ENCODE data around the gene ARHGAP6. TPM values are rescaled to one million over a fixed set of nuclear protein-coding genes. Genes with fewer than 3 reads are reported as not detected.

ARHGAP6 gene, protein sequence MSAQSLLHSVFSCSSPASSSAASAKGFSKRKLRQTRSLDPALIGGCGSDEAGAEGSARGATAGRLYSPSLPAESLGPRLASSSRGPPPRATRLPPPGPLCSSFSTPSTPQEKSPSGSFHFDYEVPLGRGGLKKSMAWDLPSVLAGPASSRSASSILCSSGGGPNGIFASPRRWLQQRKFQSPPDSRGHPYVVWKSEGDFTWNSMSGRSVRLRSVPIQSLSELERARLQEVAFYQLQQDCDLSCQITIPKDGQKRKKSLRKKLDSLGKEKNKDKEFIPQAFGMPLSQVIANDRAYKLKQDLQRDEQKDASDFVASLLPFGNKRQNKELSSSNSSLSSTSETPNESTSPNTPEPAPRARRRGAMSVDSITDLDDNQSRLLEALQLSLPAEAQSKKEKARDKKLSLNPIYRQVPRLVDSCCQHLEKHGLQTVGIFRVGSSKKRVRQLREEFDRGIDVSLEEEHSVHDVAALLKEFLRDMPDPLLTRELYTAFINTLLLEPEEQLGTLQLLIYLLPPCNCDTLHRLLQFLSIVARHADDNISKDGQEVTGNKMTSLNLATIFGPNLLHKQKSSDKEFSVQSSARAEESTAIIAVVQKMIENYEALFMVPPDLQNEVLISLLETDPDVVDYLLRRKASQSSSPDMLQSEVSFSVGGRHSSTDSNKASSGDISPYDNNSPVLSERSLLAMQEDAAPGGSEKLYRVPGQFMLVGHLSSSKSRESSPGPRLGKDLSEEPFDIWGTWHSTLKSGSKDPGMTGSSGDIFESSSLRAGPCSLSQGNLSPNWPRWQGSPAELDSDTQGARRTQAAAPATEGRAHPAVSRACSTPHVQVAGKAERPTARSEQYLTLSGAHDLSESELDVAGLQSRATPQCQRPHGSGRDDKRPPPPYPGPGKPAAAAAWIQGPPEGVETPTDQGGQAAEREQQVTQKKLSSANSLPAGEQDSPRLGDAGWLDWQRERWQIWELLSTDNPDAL (N-terminal part only)
- 0.28 TPM in 1 of 2 replicates, not detected in the other for total RNA-seq

GRCh38 chrX:11665168-11666111 lies at the start of gene ARHGAP6:
Gene ARHGAP6 (minus strand): TSS chrX:11665920. CDS start chrX:11664828, 1,092 bp downstream.

DNA sequence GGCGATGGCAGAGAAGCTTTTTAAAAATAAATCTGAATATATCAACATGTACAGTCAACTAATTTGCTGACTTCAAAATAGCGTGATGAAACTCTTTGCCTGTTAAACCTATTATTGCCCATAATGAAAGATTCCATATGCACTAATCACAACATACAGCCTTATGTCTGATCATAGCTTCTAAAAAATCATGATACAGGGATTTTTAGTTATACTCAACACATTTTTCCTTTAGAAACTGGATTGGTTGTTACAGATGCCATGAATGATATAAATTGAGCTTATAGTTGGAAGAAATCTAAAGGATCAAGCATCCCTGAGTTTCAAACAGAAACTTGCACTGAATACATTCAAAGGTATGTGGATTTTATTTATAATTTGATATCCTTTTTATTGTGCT lies 372.6 kb downstream of the ARHGAP6 start, which contains the start of gene AMELX:
TSS of gene AMELX (plus strand) at position 301 of the 400 bp plus-strand sequence. CDS start 1,376 bp downstream, outside the sequence.

GRCh38 chrX:11111037-11111851 lies 554.5 kb downstream of the ARHGAP6 start, which contains the start of gene HCCS:
Gene HCCS (plus strand): TSS chrX:11111332. CDS start chrX:11112061, 729 bp downstream.

Other genes starting within 250 kb of the ARHGAP6 start
- 15.7 and 21.1 TPM in 2 replicates for gene MSL3, start 92.3 kb upstream of the ARHGAP6 start, total RNA-seq

Measured in nasal cavity respiratory epithelium epithelial cell of viscerocranial mucosa (primary cell).